Stimulated activated CD8-positive, alpha-beta memory T cell treated with anti-CD3 and anti-CD28 coated beads, Interleukin-15, amount 100 ng/mL, for 1 hour (primary cell): Measurements from ENCODE around the gene HEATR1.
"Not testable (repeated sequence)": the region's sequence is repeated elsewhere in the genome, so short reads cannot be mapped to it uniquely, and the experiment has no call there.

Source experiments
- DNase-seq: peaks from one replicate; pipeline ENCODE4 v3.0.0-alpha.2; 2020; ENCODE audit warnings: low read depth

Gene HEATR1

DNA sequence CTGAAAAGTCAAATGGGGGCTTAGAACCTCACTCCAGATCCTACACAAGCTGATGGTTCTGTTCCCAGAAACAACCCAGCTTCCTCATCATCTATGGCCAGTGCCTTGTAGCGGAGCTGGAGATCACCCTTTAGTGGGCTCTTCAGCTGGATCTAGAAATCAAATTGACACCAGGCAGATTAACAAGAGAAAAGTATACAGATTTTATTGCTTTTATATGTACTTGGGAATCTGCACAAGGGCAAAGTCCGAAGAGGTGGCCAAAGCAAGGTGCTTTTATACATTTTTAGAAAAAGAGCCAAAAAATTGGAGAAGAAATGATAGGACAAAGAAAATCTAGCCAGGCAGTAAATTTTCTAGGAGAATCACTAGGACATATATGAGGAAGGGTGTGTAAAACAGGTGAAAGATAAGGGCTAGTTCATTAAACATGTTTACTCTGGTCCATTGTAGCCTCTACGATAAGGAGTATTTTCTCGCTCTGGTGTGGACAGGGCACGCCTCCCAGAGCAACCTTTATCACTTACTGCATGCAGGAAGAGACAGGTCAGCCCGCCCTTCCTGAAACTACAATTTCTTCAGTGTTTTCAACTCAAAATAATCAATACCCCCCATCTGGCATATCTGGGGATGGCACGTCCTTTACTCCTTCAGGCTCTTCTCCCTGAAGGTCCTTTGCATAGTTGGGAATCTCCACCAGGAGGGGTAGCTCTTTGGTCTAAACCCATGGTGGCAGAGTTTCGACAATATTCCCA is 94.5 kb downstream of the HEATR1 start:
- DNase-seq, result no peak

DNA sequence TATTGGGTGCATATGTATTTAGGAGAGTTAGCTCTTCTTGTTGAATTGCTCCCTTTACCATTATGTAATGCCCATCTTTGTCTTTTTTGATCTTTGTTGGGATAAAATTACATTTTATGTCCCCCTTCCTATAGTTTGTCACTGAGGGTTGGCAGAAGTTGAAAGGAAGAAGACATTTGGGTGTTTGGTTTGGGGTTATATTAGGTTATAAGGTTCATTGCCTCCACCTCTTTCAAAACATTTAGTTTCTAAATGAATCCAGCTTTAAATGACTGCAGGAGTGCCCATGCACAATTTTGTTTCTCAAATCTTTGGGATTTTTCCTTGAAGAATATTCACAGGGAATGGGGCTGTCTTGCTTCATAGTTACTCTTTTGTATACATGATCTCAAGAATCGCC is 95.1 kb downstream of the HEATR1 start:
- no peak for DNase-seq

- no peak for DNase-seq
Observed at GRCh38 chr1:236508593-236509027, 95.7 kb downstream of the HEATR1 start.

- no peak for DNase-seq
Observed at GRCh38 chr1:236507022-236507700, 97.2 kb downstream of the HEATR1 start.

DNA sequence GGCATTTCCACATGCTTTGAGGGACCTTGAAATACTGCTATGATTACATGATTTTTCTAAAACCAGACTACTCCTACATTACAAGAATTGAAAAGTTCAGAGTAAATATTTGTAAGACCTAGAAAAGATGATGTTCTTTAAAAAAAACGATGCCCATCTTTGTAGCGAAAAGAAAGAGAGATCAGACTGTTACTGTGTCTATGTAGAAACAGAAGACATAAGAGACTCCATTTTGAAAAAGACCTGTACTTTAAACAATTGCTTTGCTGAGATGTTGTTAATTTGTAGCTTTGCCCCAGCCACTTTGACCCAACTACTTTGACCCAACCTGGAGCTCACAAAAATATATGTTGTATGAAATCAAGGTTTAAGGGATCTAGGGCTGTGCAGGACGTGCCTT is 100.0 kb downstream of the HEATR1 start:
- not testable (repeated sequence) for DNase-seq

DNA sequence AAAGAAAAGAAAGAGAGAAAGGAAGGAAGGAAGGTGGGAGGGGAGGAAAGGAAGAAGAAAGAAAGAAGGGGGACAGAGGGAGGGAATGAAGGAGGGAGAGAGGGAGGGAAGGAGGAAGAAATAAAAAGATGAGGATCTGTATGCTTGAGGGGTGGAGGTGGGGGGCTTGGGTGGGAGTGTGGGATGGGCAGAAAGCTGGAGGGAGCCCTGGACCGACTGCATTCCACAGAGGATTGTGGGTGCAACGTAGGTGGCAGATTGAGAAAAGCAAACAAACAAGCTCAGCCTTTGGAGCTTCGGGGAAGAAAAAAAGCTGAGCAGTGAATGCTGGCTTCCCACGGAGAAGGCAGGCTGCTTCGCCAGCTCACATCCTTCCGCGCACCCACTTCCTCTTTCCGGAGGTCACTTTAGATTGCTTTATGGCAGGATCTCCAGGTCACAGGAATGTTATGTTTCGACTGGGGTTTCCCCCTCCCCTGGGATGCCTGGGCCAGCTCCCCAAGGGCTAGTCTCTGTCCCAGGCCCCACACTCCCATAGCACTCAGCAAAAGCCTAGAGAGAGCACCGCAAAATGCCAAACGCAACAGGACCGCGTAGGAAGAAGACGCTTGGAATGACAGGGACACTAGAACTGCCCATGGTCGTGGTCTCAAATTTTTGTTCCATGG is 101.2 kb downstream of the HEATR1 start:
- DNase-seq, result no peak

DNA sequence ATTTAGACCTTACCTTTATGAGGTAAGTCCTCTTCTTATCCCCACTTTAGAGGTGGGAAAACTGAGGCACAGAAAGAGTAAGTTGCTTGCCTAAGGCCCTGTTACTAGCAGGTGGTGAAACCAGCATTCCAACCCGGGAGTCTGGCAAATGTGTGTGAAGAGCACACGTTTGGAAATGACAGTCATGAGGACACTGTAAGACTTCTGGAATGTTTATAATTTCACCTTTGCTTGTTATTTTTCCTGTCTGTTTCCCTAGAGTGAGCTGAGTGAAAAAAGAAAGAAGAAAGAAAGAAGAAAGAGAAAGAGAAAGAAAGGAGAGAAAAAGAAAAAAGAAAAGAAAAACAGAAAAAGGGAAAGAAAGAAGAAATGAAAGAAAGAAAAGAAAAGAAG is 101.7 kb downstream of the HEATR1 start:
- no peak for DNase-seq

DNA sequence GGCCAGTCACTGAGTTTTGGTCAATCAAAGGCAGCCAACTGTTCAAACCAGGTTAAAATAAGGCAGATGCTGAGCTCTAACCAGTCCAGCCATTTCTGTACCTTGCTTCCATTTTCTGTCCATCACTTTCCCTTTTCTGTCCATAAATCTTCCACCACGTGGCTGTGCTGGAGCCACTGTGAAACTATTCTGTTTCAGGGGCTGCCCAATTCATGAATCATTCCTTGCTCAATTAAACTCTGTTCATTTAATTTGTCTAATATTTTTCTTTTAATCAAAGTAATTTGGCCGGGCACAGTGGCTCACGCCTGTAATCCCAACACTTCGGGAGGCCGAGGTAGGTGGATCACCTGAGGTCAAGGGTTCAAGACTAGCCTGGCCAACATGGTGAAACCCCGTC is 103.2 kb downstream of the HEATR1 start:
- DNase-seq, result no peak
